CD4-positive, alpha-beta T cell (primary cell): Measurements from ENCODE around the gene DCDC1. TPM values are rescaled to one million over a fixed set of nuclear protein-coding genes. Genes with fewer than 3 reads are reported as not detected.

Experiments
- ATAC-seq: fragments of 200-7000 bp; cut with Tn5 transposase; one replicate; pipeline ENCODE4 v1.10.0; 2022; ENCODE audit warnings: mild to moderate bottlenecking; ENCODE audit not compliant: poor library complexity
- CTCF ChIA-PET: fragments of 350-600 bp; sonication (Branson Sonifier 250); formaldehyde crosslinking; loops from one replicate; lab custom pipeline; 2021; ENCODE audit warnings: antibody characterized with exemption, inconsistent platforms; lab: Charles Lee
- POLR2A ChIA-PET: fragments of 350-600 bp; sonication (Branson Sonifier 250); formaldehyde crosslinking; loops from one replicate; lab custom pipeline; 2021; ENCODE audit warnings: antibody characterized with exemption, inconsistent platforms; lab: Charles Lee
- DNase-seq, 14 experiments: peaks; one replicate each; pipeline ENCODE4 v3.0.0-alpha.2; 2013 to 2020; ENCODE audit warnings: mixed read lengths in 2 of 14
- H3K27ac ChIP-seq, 2 donors: one replicate each; pipeline versions ENCODE4 v1.5.1 to v1.7.0; 2013; ENCODE audit warnings: low read length in 2 of 2, low read depth in 1 of 2, mild to moderate bottlenecking in 1 of 2
- H3K27me3 ChIP-seq, 2 experiments: 1 replicate in 1 of 2; 2 replicates in 1 of 2; pipeline versions ENCODE4 v1.6.1 to v1.7.0; 2013; ENCODE audit warnings: low read length in 2 of 2, control low read depth in 1 of 2, mild to moderate bottlenecking in 1 of 2, moderate library complexity in 1 of 2; ENCODE audit not compliant: insufficient read depth in 2 of 2, control insufficient read depth in 1 of 2
- H3K36me3 ChIP-seq: one replicate; pipeline ENCODE4 v1.6.1; 2013; ENCODE audit warnings: low read length, control low read depth; ENCODE audit not compliant: insufficient read depth
- H3K4me1 ChIP-seq: one replicate; pipeline ENCODE4 v1.6.1; 2013; ENCODE audit warnings: low read length, control low read depth; ENCODE audit not compliant: insufficient read depth
- H3K4me3 ChIP-seq: one replicate; pipeline ENCODE4 v1.5.1; 2013; ENCODE audit warnings: mild to moderate bottlenecking, low read length, moderate library complexity
- H3K9me3 ChIP-seq, 2 experiments: 1 replicate in 1 of 2; 2 replicates in 1 of 2; pipeline versions ENCODE4 v1.6.1 to v1.7.0; 2013; ENCODE audit warnings: low read length in 2 of 2, mild to moderate bottlenecking in 2 of 2, control low read depth in 1 of 2, moderate library complexity in 1 of 2; ENCODE audit not compliant: control insufficient read depth in 1 of 2, insufficient read depth in 1 of 2
- H3K27ac Mint-ChIP-seq: one replicate; pipeline ENCODE4 v1.8.0; 2020; ENCODE audit warnings: mixed read lengths
- H3K27me3 Mint-ChIP-seq: one replicate; pipeline ENCODE4 v1.8.0; 2021; ENCODE audit warnings: mixed read lengths
- H3K36me3 Mint-ChIP-seq: one replicate; pipeline ENCODE4 v1.8.0; 2021; ENCODE audit warnings: low read depth, mixed read lengths
- H3K4me1 Mint-ChIP-seq: one replicate; pipeline ENCODE4 v1.8.0; 2021; ENCODE audit warnings: low read depth, mixed read lengths
- H3K4me3 Mint-ChIP-seq: one replicate; pipeline ENCODE4 v1.8.0; 2020; ENCODE audit warnings: mild to moderate bottlenecking, mixed read lengths
- H3K9me3 Mint-ChIP-seq: one replicate; pipeline ENCODE4 v1.8.0; 2020; ENCODE audit warnings: mixed read lengths
- CTCF ChIP-seq: fragments of 200-600 bp; IDR thresholded peaks from one replicate; pipeline ENCODE4 v1.8.0; 2022; ENCODE audit warnings: antibody characterized with exemption, mild to moderate bottlenecking
- intact Hi-C, 2 experiments: fragments of 100-400 bp; cut with DNase I in 1 of 2; cut with micrococcal nuclease in 1 of 2; formaldehyde crosslinking; loops; one replicate each; pipeline versions ENCODE4 v1.15.1 to v1.9.0; 2023 to 2025; cut with DNase I, micrococcal nuclease
- total RNA-seq, 174 experiments: library from RNA in 2 of 174; stranded (reverse) in 2 of 174; gene quantifications; one replicate each; pipeline ENCODE4 v1.2.3 and lab custom pipeline; 2021 to 2026

The DCDC1 gene
- total RNA-seq, 2 experiments from 2014 or later: 0.11 TPM; not detected in 1

GRCh38 chr11:31102316-31102715 is 267.2 kb downstream of the DCDC1 start:
- no peak for TF ChIP-seq CTCF
- ChIA-PET POLR2A (no interaction called here), CTCF (no interaction called here)
- Histone ChIP-seq H3K27ac (no peak overlapping the region), H3K4me3 (no peak overlapping the region), H3K9me3 (no peaks in the 10 kb centered on the region), H3K4me1 (no peaks in the 10 kb centered on the region), H3K36me3 (no peaks in the 10 kb centered on the region), H3K27me3 (no peaks in the 10 kb centered on the region)
- H3K36me3 Mint-ChIP-seq: no peaks in the 10 kb centered on the region
- no peak overlapping the region for H3K27ac Mint-ChIP-seq
- DNase-seq (no peak), ATAC-seq (no peak)
- H3K4me1 Mint-ChIP-seq: no peaks in the 10 kb centered on the region
- H3K9me3 Mint-ChIP-seq: no peaks in the 10 kb centered on the region
- H3K4me3 Mint-ChIP-seq: no peak overlapping the region
- intact Hi-C loops: loop anchor here in 1 of 2 experiments (10.0 kb wide), 1 partner anchor 902 kb away; no protein-coding TSS in a partner anchor
- no peaks in the 10 kb centered on the region for H3K27me3 Mint-ChIP-seq

- Histone ChIP-seq H3K27ac (no peak overlapping the region), H3K27me3 (no peaks in the 10 kb centered on the region), H3K4me1 (no peaks in the 10 kb centered on the region), H3K4me3 (no peak overlapping the region), H3K9me3 (peaks cover 0 to 3% of the 10 kb centered on the region in 2 experiments), H3K36me3 (no peaks in the 10 kb centered on the region)
- H3K4me3 Mint-ChIP-seq: no peak overlapping the region
- no peak for ATAC-seq
- no peak for TF ChIP-seq CTCF
- CTCF ChIA-PET: no interaction called here
- POLR2A ChIA-PET: no interaction called here
- no peaks in the 10 kb centered on the region for H3K27me3 Mint-ChIP-seq
- DNase-seq: no peak
- H3K4me1 Mint-ChIP-seq: no peaks in the 10 kb centered on the region
- H3K9me3 Mint-ChIP-seq: peaks cover 2% of the 10 kb centered on the region
- no peaks in the 10 kb centered on the region for H3K36me3 Mint-ChIP-seq
- no peak overlapping the region for H3K27ac Mint-ChIP-seq
- intact Hi-C loops: no loop called here
Observed at GRCh38 chr11:31096191-31096805, 273.2 kb downstream of the DCDC1 start.

GRCh38 chr11:31092638-31093037 is 276.9 kb downstream of the DCDC1 start:
- Histone ChIP-seq H3K4me3 (no peak overlapping the region), H3K27me3 (no peaks in the 10 kb centered on the region), H3K36me3 (no peaks in the 10 kb centered on the region), H3K4me1 (no peaks in the 10 kb centered on the region), H3K9me3 (peaks cover 3 to 18% of the 10 kb centered on the region in 2 experiments), H3K27ac (no peak overlapping the region)
- Mint-ChIP-seq H3K9me3 (peaks cover 21% of the 10 kb centered on the region), H3K4me3 (no peak overlapping the region), H3K27me3 (no peaks in the 10 kb centered on the region), H3K4me1 (no peaks in the 10 kb centered on the region), H3K36me3 (no peaks in the 10 kb centered on the region), H3K27ac (no peak overlapping the region)
- POLR2A ChIA-PET: no interaction called here
- DNase-seq (no peak), ATAC-seq (no peak)
- CTCF ChIA-PET: no interaction called here
- intact Hi-C loops: no loop called here
- TF ChIP-seq CTCF: no peak
